Stimulated activated effector memory CD8-positive, alpha-beta T cell treated with anti-CD3 and anti-CD28 coated beads, Interleukin-12 subunit alpha, Interleukin-12 subunit beta, amount 100 ng/mL, for 72 hours (primary cell): ENCODE data around the gene ACOXL.
"Not testable (repeated sequence)": the region's sequence is repeated elsewhere in the genome, so short reads cannot be mapped to it uniquely, and the experiment has no call there.

Experiments
- ATAC-seq: fragments of 150-1000 bp; cut with Tn5 transposase; 2 replicates; pipeline ENCODE4 v1.10.0; 2021
- DNase-seq, 2 donors: peaks; one replicate each; pipeline ENCODE4 v3.0.0; 2021 to 2022; ENCODE audit warnings: low spot score in 2 of 2
- H3K27ac Mint-ChIP-seq: one replicate; pipeline ENCODE4 v1.8.0; 2022; ENCODE audit warnings: mild to moderate bottlenecking, mixed read lengths
- H3K36me3 Mint-ChIP-seq: one replicate; pipeline ENCODE4 v1.8.0; 2022; ENCODE audit warnings: mild to moderate bottlenecking, mixed read lengths
- H3K4me1 Mint-ChIP-seq: one replicate; pipeline ENCODE4 v1.8.0; 2022; ENCODE audit warnings: mixed read lengths
- H3K4me3 Mint-ChIP-seq: one replicate; pipeline ENCODE4 v1.8.0; 2022; ENCODE audit warnings: mild to moderate bottlenecking, mixed read lengths
- H3K9me3 Mint-ChIP-seq: one replicate; pipeline ENCODE4 v1.8.0; 2022; ENCODE audit warnings: mixed read lengths

ACOXL gene

GRCh38 chr2:110934948-110935347 lies 202.6 kb downstream of the ACOXL start:
- Mint-ChIP-seq H3K9me3 (no peaks in the 10 kb centered on the region), H3K4me1 (no peaks in the 10 kb centered on the region), H3K4me3 (no peak overlapping the region), H3K27ac (no peak overlapping the region), H3K36me3 (no peaks in the 10 kb centered on the region)
- DNase-seq (no peak), ATAC-seq (no peak)

- no peak overlapping the region for H3K4me3 Mint-ChIP-seq
- DNase-seq (no peak), ATAC-seq (no peak)
- no peak overlapping the region for H3K27ac Mint-ChIP-seq
- H3K9me3 Mint-ChIP-seq = no peaks in the 10 kb centered on the region
- peaks cover 8% of the 10 kb centered on the region for H3K4me1 Mint-ChIP-seq
- no peaks in the 10 kb centered on the region for H3K36me3 Mint-ChIP-seq
Measured at GRCh38 chr2:110940376-110940910, 208.1 kb downstream of the ACOXL start.

GRCh38 chr2:110941226-110941625 lies 208.9 kb downstream of the ACOXL start:
- ATAC-seq (no peak), DNase-seq (no peak)
- no peaks in the 10 kb centered on the region for H3K36me3 Mint-ChIP-seq
- H3K9me3 Mint-ChIP-seq = no peaks in the 10 kb centered on the region
- H3K27ac Mint-ChIP-seq = no peak overlapping the region
- no peak overlapping the region for H3K4me3 Mint-ChIP-seq
- H3K4me1 Mint-ChIP-seq = peaks cover 8% of the 10 kb centered on the region

- H3K9me3 Mint-ChIP-seq = no peaks in the 10 kb centered on the region
- H3K36me3 Mint-ChIP-seq = no peaks in the 10 kb centered on the region
- peaks cover 8% of the 10 kb centered on the region for H3K4me1 Mint-ChIP-seq
- H3K4me3 Mint-ChIP-seq = no peak overlapping the region
- no peak overlapping the region for H3K27ac Mint-ChIP-seq
- DNase-seq = no peak
- ATAC-seq = no peak
Measured at GRCh38 chr2:110943070-110943634, 210.8 kb downstream of the ACOXL start.

GRCh38 chr2:110946902-110947301 lies 214.5 kb downstream of the ACOXL start:
- no peak for ATAC-seq
- peaks cover 8% of the 10 kb centered on the region for H3K4me1 Mint-ChIP-seq
- H3K9me3 Mint-ChIP-seq = no peaks in the 10 kb centered on the region
- no peaks in the 10 kb centered on the region for H3K36me3 Mint-ChIP-seq
- DNase-seq = no peak
- H3K4me3 Mint-ChIP-seq = no peak overlapping the region
- H3K27ac Mint-ChIP-seq = no peak overlapping the region

- peaks cover 1% of the 10 kb centered on the region for H3K4me1 Mint-ChIP-seq
- H3K4me3 Mint-ChIP-seq = no peak overlapping the region
- DNase-seq (no peak), ATAC-seq (no peak)
- H3K27ac Mint-ChIP-seq = no peak overlapping the region
- H3K36me3 Mint-ChIP-seq = no peaks in the 10 kb centered on the region
- H3K9me3 Mint-ChIP-seq = no peaks in the 10 kb centered on the region
Measured at GRCh38 chr2:110948027-110948674, 215.8 kb downstream of the ACOXL start.

GRCh38 chr2:110950281-110950680 lies 217.9 kb downstream of the ACOXL start:
- Mint-ChIP-seq H3K4me3 (no peak overlapping the region), H3K27ac (no peak overlapping the region), H3K4me1 (no peaks in the 10 kb centered on the region), H3K36me3 (no peaks in the 10 kb centered on the region), H3K9me3 (no peaks in the 10 kb centered on the region)
- ATAC-seq (no peak), DNase-seq (no peak)

- Mint-ChIP-seq H3K27ac (no peak overlapping the region), H3K4me3 (no peak overlapping the region), H3K36me3 (no peaks in the 10 kb centered on the region), H3K9me3 (no peaks in the 10 kb centered on the region), H3K4me1 (no peaks in the 10 kb centered on the region)
- no peak for DNase-seq
- no peak for ATAC-seq
Measured at GRCh38 chr2:110955045-110955444, 222.7 kb downstream of the ACOXL start.

- no peak overlapping the region for H3K4me3 Mint-ChIP-seq
- no peak for ATAC-seq
- H3K9me3 Mint-ChIP-seq = no peaks in the 10 kb centered on the region
- H3K27ac Mint-ChIP-seq = no peak overlapping the region
- no peaks in the 10 kb centered on the region for H3K36me3 Mint-ChIP-seq
- DNase-seq = no peak
- no peaks in the 10 kb centered on the region for H3K4me1 Mint-ChIP-seq
Measured at GRCh38 chr2:110955556-110955955, 223.2 kb downstream of the ACOXL start.

GRCh38 chr2:110957293-110957692 lies 224.9 kb downstream of the ACOXL start:
- ATAC-seq = no peak
- Mint-ChIP-seq H3K36me3 (no peaks in the 10 kb centered on the region), H3K9me3 (no peaks in the 10 kb centered on the region), H3K4me3 (no peak overlapping the region), H3K27ac (no peak overlapping the region), H3K4me1 (no peaks in the 10 kb centered on the region)
- no peak for DNase-seq

- Mint-ChIP-seq H3K27ac (no peak overlapping the region), H3K36me3 (no peaks in the 10 kb centered on the region)
- DNase-seq = no peak
Measured at GRCh38 chr2:110958346-110959119, 226.2 kb downstream of the ACOXL start.

GRCh38 chr2:110959198-110959597 lies 226.8 kb downstream of the ACOXL start:
- H3K4me3 Mint-ChIP-seq = no peak overlapping the region
- ATAC-seq = no peak
- no peaks in the 10 kb centered on the region for H3K36me3 Mint-ChIP-seq
- no peaks in the 10 kb centered on the region for H3K4me1 Mint-ChIP-seq
- no peak for DNase-seq
- no peak overlapping the region for H3K27ac Mint-ChIP-seq
- H3K9me3 Mint-ChIP-seq = no peaks in the 10 kb centered on the region

More at GRCh38 chr2:110958346-110959119, 226.2 kb downstream of the ACOXL start:
- Mint-ChIP-seq H3K4me3 (no peak overlapping the region), H3K9me3 (no peaks in the 10 kb centered on the region), H3K4me1 (no peaks in the 10 kb centered on the region)
- ATAC-seq = no peak

- H3K36me3 Mint-ChIP-seq = no peaks in the 10 kb centered on the region
- ATAC-seq (no peak), DNase-seq (no peak)
- H3K4me3 Mint-ChIP-seq = no peak overlapping the region
- H3K9me3 Mint-ChIP-seq = no peaks in the 10 kb centered on the region
- H3K27ac Mint-ChIP-seq = no peak overlapping the region
- no peaks in the 10 kb centered on the region for H3K4me1 Mint-ChIP-seq
Measured at GRCh38 chr2:110960281-110960680, 227.9 kb downstream of the ACOXL start.

- Mint-ChIP-seq H3K9me3 (no peaks in the 10 kb centered on the region), H3K27ac (no peak overlapping the region), H3K4me3 (no peak overlapping the region), H3K4me1 (no peaks in the 10 kb centered on the region), H3K36me3 (no peaks in the 10 kb centered on the region)
- ATAC-seq = no peak
- DNase-seq = no peak
Measured at GRCh38 chr2:110960954-110961353, 228.6 kb downstream of the ACOXL start.

GRCh38 chr2:110961643-110962042 lies 229.3 kb downstream of the ACOXL start:
- not testable (repeated sequence) for H3K4me1 Mint-ChIP-seq, H3K4me3 Mint-ChIP-seq, ATAC-seq, H3K36me3 Mint-ChIP-seq, DNase-seq, H3K27ac Mint-ChIP-seq, H3K9me3 Mint-ChIP-seq

- H3K9me3 Mint-ChIP-seq = no peaks in the 10 kb centered on the region
- no peaks in the 10 kb centered on the region for H3K4me1 Mint-ChIP-seq
- DNase-seq (no peak), ATAC-seq (no peak)
- H3K27ac Mint-ChIP-seq = no peak overlapping the region
- no peak overlapping the region for H3K4me3 Mint-ChIP-seq
- H3K36me3 Mint-ChIP-seq = no peaks in the 10 kb centered on the region
Measured at GRCh38 chr2:110969696-110970095, 237.3 kb downstream of the ACOXL start.
